Measurements from ENCODE around the gene ARHGDIG. TPM values are rescaled to one million over a fixed set of nuclear protein-coding genes. Genes with fewer than 3 reads are reported as not detected.

The ARHGDIG gene
- total and polyA plus RNA-seq, 2 donors (not counting 3 experiments of a cell fraction or from before 2014, with no cell fraction given) = 0.93 to 2.2 TPM

- POLR2A ChIA-PET = no interaction called here
- intact Hi-C loops (cut with micrococcal nuclease) = no loop called here
- Histone ChIP-seq H3K4me3 (replicated peaks in 1 of 3; ENCODE audit: insufficient read depth in 1 of 3, low read depth in 1 of 3, low read length in 3 of 3) (no peak overlapping the region), H3K9ac (replicated peaks; ENCODE audit: extremely low read depth, insufficient read depth, low read length) (no peak overlapping the region), H3K36me3 (ENCODE audit: control insufficient read depth in 2 of 2, extremely low read depth in 1 of 2, insufficient read depth in 2 of 2, low read length in 2 of 2) (peaks cover 0 to 3% of the 10 kb centered on the region in 2 experiments), H3K4me2 (ENCODE audit: insufficient read depth, low read length) (no peak overlapping the region), H4K20me1 (replicated peaks; ENCODE audit: control insufficient read depth, extremely low read depth, insufficient read depth, low read length) (no peaks in the 10 kb centered on the region), H3K27me3 (ENCODE audit: control insufficient read depth in 2 of 2, insufficient read depth in 2 of 2, low read length in 2 of 2) (peaks cover 4% of the 10 kb centered on the region in 2 experiments), H2AFZ (ENCODE audit: low read depth, low read length) (no peak overlapping the region), H3K4me1 (ENCODE audit: control insufficient read depth, extremely low read depth, insufficient read depth, low read length) (no peaks in the 10 kb centered on the region), H3K9me1 (replicated peaks; ENCODE audit: control insufficient read depth, extremely low read depth, insufficient read depth, low read length) (no peaks in the 10 kb centered on the region), H3K79me2 (ENCODE audit: control insufficient read depth, insufficient read depth, low read length) (no peaks in the 10 kb centered on the region), H3K27ac (ENCODE audit: insufficient read depth, low read depth, low read length) (no peak overlapping the region), H3K9me3 (replicated peaks; ENCODE audit: control insufficient read depth, insufficient read depth, low read length) (no peaks in the 10 kb centered on the region)
- CTCF ChIA-PET = no interaction called here
- TF ChIP-seq POLR2A (IDR thresholded peaks at IDR 0.05; ENCODE audit: low read depth, low read length) = no peak
- no peak for TF ChIP-seq GATA2 (IDR thresholded peaks at IDR 0.05; ENCODE audit: insufficient read depth, insufficient read length, low read depth, low read length)
- TF ChIP-seq MYC (IDR thresholded peaks at IDR 0.05; ENCODE audit: low read depth, low read length) = no peak
- TF ChIP-seq JUN (IDR thresholded peaks at IDR 0.05; ENCODE audit: borderline replicate concordance, insufficient read depth, insufficient read length, low read depth) = no peak
- no peak for TF ChIP-seq MAX (IDR thresholded peaks at IDR 0.05; ENCODE audit: insufficient read depth, insufficient read length)
- TF ChIP-seq EZH2 (IDR thresholded peaks at IDR 0.05; ENCODE audit: borderline replicate concordance, low read depth, low read length, severe bottlenecking) = no peak
- no peak for TF ChIP-seq CTCF (IDR thresholded peaks at IDR 0.05; ENCODE audit: extremely low read depth in 1 of 2, insufficient read depth in 1 of 2, low read depth in 1 of 2, low read length in 2 of 2)
- TF ChIP-seq FOS (IDR thresholded peaks at IDR 0.05; ENCODE audit: borderline replicate concordance, insufficient read depth, low read length) = no peak
- TF ChIP-seq POLR2AphosphoS5 (IDR thresholded peaks at IDR 0.05; ENCODE audit: insufficient read depth, low read depth, low read length) = no peak
- dilution Hi-C loops (cut with MboI; ENCODE audit: extremely low pct_ligation_motif_present, low sequenced_read_pairs) = no loop called here
- no TSS peak for BruUV-seq (replicated peaks)
- FAIRE-seq = no peak
- no peak for DNase-seq (ENCODE audit: low read depth, low spot score)
Observed at GRCh38 chr16:282491-282890, 2.1 kb downstream of the ARHGDIG start.

Measured in endothelial cell of umbilical vein (primary cell).